IMR-90 (cell line): Measurements from ENCODE around the gene WDR62.

Experiments
- BHLHE40 ChIP-seq: fragments of 150-350 bp; IDR thresholded peaks from 2 replicates; pipeline ENCODE4 v1.6.1; 2016; ENCODE audit warnings: mild to moderate bottlenecking, low read depth, low read length
- CHD1 ChIP-seq: IDR thresholded peaks from 2 replicates; pipeline ENCODE4 v1.6.1; 2012; ENCODE audit warnings: low read depth, low read length, improper control_type of control experiment
- FOS ChIP-seq: fragments of 150-350 bp; IDR thresholded peaks from 2 replicates; pipeline ENCODE4 v1.6.1; 2016; ENCODE audit warnings: low read depth, low read length
- MAFK ChIP-seq: IDR thresholded peaks from 2 replicates; pipeline ENCODE4 v1.6.1; 2012; ENCODE audit warnings: low read depth, low read length, improper control_type of control experiment
- MXI1 ChIP-seq: IDR thresholded peaks from 2 replicates; pipeline ENCODE4 v1.6.1; 2012; ENCODE audit warnings: low read depth, mild to moderate bottlenecking, low read length, moderate library complexity, borderline replicate concordance
- NFE2L2 ChIP-seq: fragments of 150-350 bp; IDR thresholded peaks from 2 replicates; pipeline ENCODE4 v1.6.1; 2016; ENCODE audit warnings: low read depth, mild to moderate bottlenecking, low read length
- POLR2A ChIP-seq: IDR thresholded peaks from 2 replicates; pipeline ENCODE4 v1.6.1; 2012; ENCODE audit warnings: mild to moderate bottlenecking, low read depth, low read length
- RAD21 ChIP-seq: IDR thresholded peaks from 2 replicates; pipeline ENCODE4 v1.6.1; 2012; ENCODE audit warnings: low read length, improper control_type of control experiment
- RCOR1 ChIP-seq: IDR thresholded peaks from 2 replicates; pipeline ENCODE4 v1.6.1; 2012; ENCODE audit warnings: mild to moderate bottlenecking, low read length, improper control_type of control experiment; ENCODE audit not compliant: insufficient replicate concordance
- RFX5 ChIP-seq: IDR thresholded peaks from 2 replicates; pipeline ENCODE4 v1.8.0; 2012; ENCODE audit warnings: low read depth, mild to moderate bottlenecking, low read length, moderate library complexity
- SMC3 ChIP-seq: fragments of 150-350 bp; IDR thresholded peaks from 2 replicates; pipeline ENCODE4 v1.6.1; 2016; ENCODE audit warnings: low read depth, mild to moderate bottlenecking, antibody characterized with exemption, low read length, moderate library complexity
- TF ChIP-seq, protein P1 (sequence below): conservative IDR thresholded peaks from 2 replicates; pipeline ENCODE4 v1.5.1; 2012; ENCODE audit warnings: mild to moderate bottlenecking, low read depth, low read length, improper control_type of control experiment
- TF ChIP-seq, protein P2 (sequence below): fragments of 150-350 bp; IDR thresholded peaks from 2 replicates; pipeline ENCODE4 v1.6.1; 2017; ENCODE audit warnings: mild to moderate bottlenecking, antibody characterized with exemption, low read length, low read depth
- TF ChIP-seq, protein P3 (sequence below): fragments of 150-350 bp; IDR thresholded peaks from 2 replicates; pipeline ENCODE4 v1.6.1; 2016; ENCODE audit warnings: low read depth, mild to moderate bottlenecking, low read length, moderate library complexity, borderline replicate concordance

DNA sequence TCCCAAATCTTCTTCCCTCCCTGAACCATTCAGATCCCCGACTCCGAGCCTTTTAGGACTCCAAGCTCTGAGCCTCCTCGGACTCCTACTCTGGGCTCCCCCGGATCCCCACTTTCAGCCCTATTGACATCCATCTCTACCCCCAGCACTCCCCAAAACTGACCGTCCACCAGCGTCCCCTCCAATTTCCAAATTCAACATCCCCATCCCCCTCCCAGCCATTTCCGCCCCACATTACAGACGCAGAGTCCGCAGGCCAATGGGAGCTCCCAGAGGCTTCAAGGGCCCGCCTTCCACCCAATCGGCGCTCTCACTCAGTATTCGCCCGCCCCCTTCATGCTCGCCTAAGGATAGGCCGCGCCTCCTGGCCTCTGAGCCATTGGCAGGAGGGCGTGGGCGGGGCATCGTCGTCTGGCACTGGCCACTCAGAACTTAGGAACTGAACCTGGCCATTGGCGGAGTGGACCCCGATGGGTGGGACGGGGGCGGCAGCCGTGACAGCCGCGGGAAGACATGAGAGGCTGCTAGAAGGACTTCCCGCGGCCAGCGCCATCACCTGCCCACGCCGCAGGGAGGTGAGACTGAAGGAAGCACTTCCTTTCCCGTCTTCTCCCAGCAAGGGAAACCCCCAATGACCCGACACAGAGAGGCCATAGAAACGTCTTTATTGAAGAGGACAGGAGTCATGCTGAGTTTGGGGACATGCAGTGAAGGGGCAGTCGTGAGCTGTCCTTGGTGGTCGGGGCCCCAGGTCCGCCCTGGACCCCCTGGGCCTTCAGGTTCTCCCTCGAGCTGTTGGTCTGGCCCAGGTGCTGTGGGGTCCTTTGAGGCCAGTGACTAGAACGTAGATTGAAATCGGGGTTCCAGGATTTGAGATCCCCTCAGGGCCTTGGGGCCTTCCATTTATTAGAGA, 40.4 kb upstream of the WDR62 start, which contains the start of gene ALKBH6:
- TF ChIP-seq, protein P1, sequence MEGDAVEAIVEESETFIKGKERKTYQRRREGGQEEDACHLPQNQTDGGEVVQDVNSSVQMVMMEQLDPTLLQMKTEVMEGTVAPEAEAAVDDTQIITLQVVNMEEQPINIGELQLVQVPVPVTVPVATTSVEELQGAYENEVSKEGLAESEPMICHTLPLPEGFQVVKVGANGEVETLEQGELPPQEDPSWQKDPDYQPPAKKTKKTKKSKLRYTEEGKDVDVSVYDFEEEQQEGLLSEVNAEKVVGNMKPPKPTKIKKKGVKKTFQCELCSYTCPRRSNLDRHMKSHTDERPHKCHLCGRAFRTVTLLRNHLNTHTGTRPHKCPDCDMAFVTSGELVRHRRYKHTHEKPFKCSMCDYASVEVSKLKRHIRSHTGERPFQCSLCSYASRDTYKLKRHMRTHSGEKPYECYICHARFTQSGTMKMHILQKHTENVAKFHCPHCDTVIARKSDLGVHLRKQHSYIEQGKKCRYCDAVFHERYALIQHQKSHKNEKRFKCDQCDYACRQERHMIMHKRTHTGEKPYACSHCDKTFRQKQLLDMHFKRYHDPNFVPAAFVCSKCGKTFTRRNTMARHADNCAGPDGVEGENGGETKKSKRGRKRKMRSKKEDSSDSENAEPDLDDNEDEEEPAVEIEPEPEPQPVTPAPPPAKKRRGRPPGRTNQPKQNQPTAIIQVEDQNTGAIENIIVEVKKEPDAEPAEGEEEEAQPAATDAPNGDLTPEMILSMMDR: no peak
- peak; percentile 40; the same call in 1 of the 2 replicates for TF ChIP-seq FOS
- TF ChIP-seq, protein P2, sequence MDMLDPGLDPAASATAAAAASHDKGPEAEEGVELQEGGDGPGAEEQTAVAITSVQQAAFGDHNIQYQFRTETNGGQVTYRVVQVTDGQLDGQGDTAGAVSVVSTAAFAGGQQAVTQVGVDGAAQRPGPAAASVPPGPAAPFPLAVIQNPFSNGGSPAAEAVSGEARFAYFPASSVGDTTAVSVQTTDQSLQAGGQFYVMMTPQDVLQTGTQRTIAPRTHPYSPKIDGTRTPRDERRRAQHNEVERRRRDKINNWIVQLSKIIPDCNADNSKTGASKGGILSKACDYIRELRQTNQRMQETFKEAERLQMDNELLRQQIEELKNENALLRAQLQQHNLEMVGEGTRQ: no peak
- peak; percentile 53; the same call in 1 of the 2 replicates for TF ChIP-seq POLR2A
- no peak for TF ChIP-seq MAFK
- peak; percentile 81 for TF ChIP-seq MXI1
- no peak for TF ChIP-seq CHD1
- no peak for TF ChIP-seq RFX5
- no peak for TF ChIP-seq RAD21
- TF ChIP-seq, protein P3, sequence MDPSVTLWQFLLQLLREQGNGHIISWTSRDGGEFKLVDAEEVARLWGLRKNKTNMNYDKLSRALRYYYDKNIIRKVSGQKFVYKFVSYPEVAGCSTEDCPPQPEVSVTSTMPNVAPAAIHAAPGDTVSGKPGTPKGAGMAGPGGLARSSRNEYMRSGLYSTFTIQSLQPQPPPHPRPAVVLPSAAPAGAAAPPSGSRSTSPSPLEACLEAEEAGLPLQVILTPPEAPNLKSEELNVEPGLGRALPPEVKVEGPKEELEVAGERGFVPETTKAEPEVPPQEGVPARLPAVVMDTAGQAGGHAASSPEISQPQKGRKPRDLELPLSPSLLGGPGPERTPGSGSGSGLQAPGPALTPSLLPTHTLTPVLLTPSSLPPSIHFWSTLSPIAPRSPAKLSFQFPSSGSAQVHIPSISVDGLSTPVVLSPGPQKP: no peak
- TF ChIP-seq NFE2L2: no peak
- no peak for TF ChIP-seq SMC3
- TF ChIP-seq BHLHE40: no peak
- TF ChIP-seq RCOR1: no peak
